SK-N-SH (cell line): ENCODE data around the gene CFAP221.

Experiments
- EZH2phosphoT487 ChIP-seq: fragments of 200-600 bp; sonication (generic); IDR thresholded peaks from 2 replicates; pipeline ENCODE4 v1.6.1; 2017; ENCODE audit warnings: low read depth, mixed run types, mild to moderate bottlenecking, antibody characterized with exemption, moderate library complexity, borderline replicate concordance
- FOSL2 ChIP-seq: IDR thresholded peaks from 2 replicates; pipeline ENCODE4 v1.4.0; 2012; ENCODE audit warnings: low read depth, mild to moderate bottlenecking, moderate library complexity, borderline replicate concordance
- FOXJ3 ChIP-seq: sonication (generic); formaldehyde crosslinking; IDR thresholded peaks from 2 replicates; pipeline ENCODE4 v1.5.1; 2020; ENCODE audit warnings: mild to moderate bottlenecking, missing genetic modification reagents
- GATA2 ChIP-seq: sonication (generic); formaldehyde crosslinking; IDR thresholded peaks from 2 replicates; pipeline ENCODE4 v1.5.0; 2020; ENCODE audit warnings: mild to moderate bottlenecking, missing genetic modification reagents
- MAX ChIP-seq: IDR thresholded peaks from 2 replicates; pipeline ENCODE4 v1.4.0; 2012; ENCODE audit warnings: low read depth
- NFIC ChIP-seq: IDR thresholded peaks from 2 replicates; pipeline ENCODE4 v1.4.0; 2012; ENCODE audit warnings: borderline replicate concordance
- POLR2AphosphoS5 ChIP-seq: IDR thresholded peaks from 2 replicates; pipeline ENCODE4 v1.6.1; 2012; ENCODE audit warnings: low read depth, low read length
- RCOR1 ChIP-seq: fragments of 150-350 bp; IDR thresholded peaks from 2 replicates; pipeline ENCODE4 v1.6.1; 2017; ENCODE audit warnings: antibody characterized with exemption, low read length
- RFX5 ChIP-seq: IDR thresholded peaks from 2 replicates; pipeline ENCODE4 v1.6.1; 2012; ENCODE audit warnings: mild to moderate bottlenecking, improper control_type of control experiment, low read length
- YY1 ChIP-seq: IDR thresholded peaks from 2 replicates; pipeline ENCODE4 v1.4.0; 2012; ENCODE audit warnings: low read depth, mild to moderate bottlenecking
- TF ChIP-seq, protein P1 (sequence below): fragments of 200-600 bp; sonication (generic); IDR thresholded peaks from 2 replicates; pipeline ENCODE4 v1.6.1; 2017; ENCODE audit warnings: antibody characterized with exemption, mild to moderate bottlenecking, moderate library complexity

DNA sequence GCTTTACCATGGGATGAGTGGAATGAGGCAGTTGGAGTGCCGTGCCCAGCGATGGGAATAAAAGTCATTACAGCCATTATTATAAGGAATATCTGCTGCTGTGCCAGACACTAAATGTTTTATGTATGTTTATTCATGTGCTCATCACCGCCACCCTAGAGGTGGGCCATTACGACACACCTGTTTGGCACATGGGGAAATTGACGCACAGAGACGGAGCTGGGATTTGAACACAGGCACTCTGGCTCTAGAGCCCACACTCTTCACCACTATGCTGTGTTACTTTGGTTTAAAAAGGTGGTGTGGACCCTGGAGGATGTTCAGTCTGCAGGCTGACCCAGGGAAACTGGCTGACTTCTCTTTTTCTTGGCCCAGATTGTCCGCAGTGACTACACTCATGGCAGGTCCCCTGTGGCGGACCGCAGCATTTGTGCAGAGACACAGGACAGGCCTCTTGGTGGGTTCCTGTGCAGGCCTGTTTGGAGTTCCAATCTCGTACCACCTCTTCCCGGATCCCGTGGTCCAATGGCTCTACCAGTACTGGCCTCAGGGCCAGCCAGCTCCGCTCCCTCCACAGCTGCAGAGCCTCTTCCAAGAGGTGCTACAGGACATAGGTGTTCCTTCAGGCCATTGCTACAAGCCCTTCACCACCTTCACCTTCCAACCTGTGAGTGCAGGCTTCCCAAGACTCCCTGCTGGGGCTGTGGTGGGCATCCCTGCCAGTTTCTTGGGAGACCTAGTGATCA is 136.4 kb downstream of the CFAP221 start:
- TF ChIP-seq NFIC (no peak), POLR2AphosphoS5 (no peak), GATA2 (CRISPR knock-in tag) (no peak), FOXJ3 (CRISPR knock-in tag) (no peak), RCOR1 (no peak), EZH2phosphoT487 (no peak), RFX5 (no peak), MAX (no peak), YY1 (no peak), FOSL2 (no peak)
- TF ChIP-seq, protein P1, sequence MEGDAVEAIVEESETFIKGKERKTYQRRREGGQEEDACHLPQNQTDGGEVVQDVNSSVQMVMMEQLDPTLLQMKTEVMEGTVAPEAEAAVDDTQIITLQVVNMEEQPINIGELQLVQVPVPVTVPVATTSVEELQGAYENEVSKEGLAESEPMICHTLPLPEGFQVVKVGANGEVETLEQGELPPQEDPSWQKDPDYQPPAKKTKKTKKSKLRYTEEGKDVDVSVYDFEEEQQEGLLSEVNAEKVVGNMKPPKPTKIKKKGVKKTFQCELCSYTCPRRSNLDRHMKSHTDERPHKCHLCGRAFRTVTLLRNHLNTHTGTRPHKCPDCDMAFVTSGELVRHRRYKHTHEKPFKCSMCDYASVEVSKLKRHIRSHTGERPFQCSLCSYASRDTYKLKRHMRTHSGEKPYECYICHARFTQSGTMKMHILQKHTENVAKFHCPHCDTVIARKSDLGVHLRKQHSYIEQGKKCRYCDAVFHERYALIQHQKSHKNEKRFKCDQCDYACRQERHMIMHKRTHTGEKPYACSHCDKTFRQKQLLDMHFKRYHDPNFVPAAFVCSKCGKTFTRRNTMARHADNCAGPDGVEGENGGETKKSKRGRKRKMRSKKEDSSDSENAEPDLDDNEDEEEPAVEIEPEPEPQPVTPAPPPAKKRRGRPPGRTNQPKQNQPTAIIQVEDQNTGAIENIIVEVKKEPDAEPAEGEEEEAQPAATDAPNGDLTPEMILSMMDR, result no peak
